Thoracic aorta (tissue), 2 donors: Measurements from ENCODE around the gene ABHD15. TPM values are rescaled to one million over a fixed set of nuclear protein-coding genes. Genes with fewer than 3 reads are reported as not detected.

Experiments used
- ATAC-seq: fragments of 150-250 bp; one replicate; pipeline ENCODE4 v1.8.0; 2017; ENCODE audit warnings: low read depth; ENCODE audit not compliant: insufficient number of reproducible peaks, low FRiP score
- DNase-seq: peaks from one replicate; pipeline ENCODE4 v3.0.0-alpha.2; 2020; ENCODE audit warnings: low spot score
- H3K27ac ChIP-seq, 2 donors: fragments of 200-600 bp; sonication (generic); 1 replicate in 1 of 2; 2 replicates in 1 of 2; pipeline ENCODE4 v1.5.1; 2016; ENCODE audit warnings: mild to moderate bottlenecking in 2 of 2, moderate library complexity in 2 of 2
- H3K27me3 ChIP-seq: fragments of 200-600 bp; sonication (generic); replicated peaks from 2 replicates; pipeline ENCODE4 v1.6.0; 2016; ENCODE audit warnings: mild to moderate bottlenecking; ENCODE audit not compliant: insufficient read depth
- H3K36me3 ChIP-seq: fragments of 200-600 bp; sonication (generic); one replicate; pipeline ENCODE4 v1.5.1; 2016
- H3K4me1 ChIP-seq, 2 donors: fragments of 200-600 bp; sonication (generic); 1 replicate in 1 of 2; 2 replicates in 1 of 2; pipeline versions ENCODE4 v1.5.1 to v1.6.0; 2016; ENCODE audit warnings: low read depth in 2 of 2, mild to moderate bottlenecking in 1 of 2; ENCODE audit not compliant: control insufficient read depth in 1 of 2
- H3K4me3 ChIP-seq: fragments of 200-600 bp; sonication (generic); 2 replicates; pipeline ENCODE4 v1.5.1; 2016; ENCODE audit warnings: mild to moderate bottlenecking
- H3K9me3 ChIP-seq: fragments of 200-600 bp; sonication (generic); 2 replicates; pipeline ENCODE4 v1.5.1; 2016
- CTCF ChIP-seq: fragments of 200-600 bp; sonication (generic); IDR thresholded peaks from one replicate; pipeline ENCODE4 v1.5.1; 2019; ENCODE audit warnings: antibody characterized with exemption
- total RNA-seq, 2 donors: library from RNA; depleted of rRNA; stranded (reverse); fragments of >200 nt; gene quantifications; one replicate each; pipeline versions ENCODE4 v1.1.0 to v1.2.3, GENCODE V29; 2016

Gene ABHD15
- total RNA-seq, 2 donors from 2014 or later: 11.3 to 24.0 TPM

- ATAC-seq: no peak
- peak overlapping the region in 1 of 2 donors; percentile 17 for H3K27ac ChIP-seq
Observed at GRCh38 chr17:29565643-29566472, 979 bp downstream of the ABHD15 start.

GRCh38 chr17:29563816-29564215, 3.0 kb downstream of the ABHD15 start:
- H3K4me3 ChIP-seq: no peak overlapping the region
- DNase-seq (no peak), ATAC-seq (no peak)
- H3K36me3 ChIP-seq: no peaks in the 10 kb centered on the region
- H3K27ac ChIP-seq: no peak overlapping the region
- no peaks in the 10 kb centered on the region for H3K27me3 ChIP-seq
- peaks cover 0 to 12% of the 10 kb centered on the region in 2 donors for H3K4me1 ChIP-seq
- H3K9me3 ChIP-seq: no peaks in the 10 kb centered on the region
- TF ChIP-seq CTCF: no peak

More at GRCh38 chr17:29565643-29566472, 979 bp downstream of the ABHD15 start:
- no peak for TF ChIP-seq CTCF
- Histone ChIP-seq H3K4me1 (peaks cover 6 to 31% of the 10 kb centered on the region in 2 donors), H3K4me3 (peak overlapping the region; percentile 92), H3K9me3 (no peaks in the 10 kb centered on the region), H3K36me3 (no peaks in the 10 kb centered on the region), H3K27me3 (no peaks in the 10 kb centered on the region)
- DNase-seq: no peak

GRCh38 chr17:29562615-29563014, 4.2 kb downstream of the ABHD15 start:
- TF ChIP-seq CTCF: no peak
- no peaks in the 10 kb centered on the region for H3K27me3 ChIP-seq
- ATAC-seq (no peak), DNase-seq (no peak)
- H3K27ac ChIP-seq: no peak overlapping the region
- no peaks in the 10 kb centered on the region for H3K36me3 ChIP-seq
- peaks cover 0 to 12% of the 10 kb centered on the region in 2 donors for H3K4me1 ChIP-seq
- H3K9me3 ChIP-seq: no peaks in the 10 kb centered on the region
- no peak overlapping the region for H3K4me3 ChIP-seq

- H3K4me3 ChIP-seq: no peak overlapping the region
- DNase-seq: no peak
- H3K4me1 ChIP-seq: peaks cover 0 to 12% of the 10 kb centered on the region in 2 donors
- no peaks in the 10 kb centered on the region for H3K9me3 ChIP-seq
- peak overlapping the region in 1 of 2 donors; percentile 30 for H3K27ac ChIP-seq
- no peaks in the 10 kb centered on the region for H3K36me3 ChIP-seq
- no peaks in the 10 kb centered on the region for H3K27me3 ChIP-seq
- TF ChIP-seq CTCF: no peak
- ATAC-seq: no peak
Observed at GRCh38 chr17:29561554-29562517, 5.0 kb downstream of the ABHD15 start.

- H3K4me3 ChIP-seq: no peak overlapping the region
- DNase-seq: no peak
- TF ChIP-seq CTCF: no peak
- ATAC-seq: no peak
- no peaks in the 10 kb centered on the region for H3K27me3 ChIP-seq
- no peaks in the 10 kb centered on the region for H3K9me3 ChIP-seq
- no peak overlapping the region for H3K27ac ChIP-seq
- no peaks in the 10 kb centered on the region for H3K36me3 ChIP-seq
- no peaks in the 10 kb centered on the region for H3K4me1 ChIP-seq
Observed at GRCh38 chr17:29560316-29560715, 6.5 kb downstream of the ABHD15 start.
